B cell (primary cell): ENCODE measurements around the gene RAE1. TPM values are rescaled to one million over a fixed set of nuclear protein-coding genes. Genes with fewer than 3 reads are reported as not detected.
A peak's percentile ranks its signal among the peaks of the same experiment; 100 is the strongest.

ENCODE experiments used
- ATAC-seq: fragments of 200-7000 bp; cut with Tn5 transposase; one replicate; pipeline ENCODE4 v1.10.0; 2021; ENCODE audit warnings: low read depth, mild to moderate bottlenecking, moderate number of reproducible peaks, moderate library complexity
- CTCF ChIA-PET: fragments of 350-600 bp; sonication (Branson Sonifier 250); formaldehyde crosslinking; loops from one replicate; lab custom pipeline; 2021; ENCODE audit warnings: antibody characterized with exemption, inconsistent platforms; lab: Charles Lee
- POLR2A ChIA-PET: fragments of 350-600 bp; sonication (Branson Sonifier 250); formaldehyde crosslinking; loops from one replicate; lab custom pipeline; 2021; ENCODE audit warnings: antibody characterized with exemption; lab: Charles Lee
- DNase-seq: peaks from one replicate; pipeline ENCODE4 v3.0.0; 2013
- H2AFZ ChIP-seq: 2 replicates; pipeline ENCODE4 v1.6.1; 2012; ENCODE audit warnings: mild to moderate bottlenecking, low read depth, low read length; ENCODE audit not compliant: insufficient read depth, poor library complexity, severe bottlenecking
- H3K27ac ChIP-seq, 2 donors: 1 replicate in 1 of 2; 2 replicates in 1 of 2; pipeline ENCODE4 v1.5.1; 2012 to 2013; ENCODE audit warnings: low read length in 2 of 2, mild to moderate bottlenecking in 2 of 2, moderate library complexity in 1 of 2
- H3K27me3 ChIP-seq, 4 experiments: fragments of 200-600 bp in 1 of 4; sonication (generic) in 1 of 4; replicated peaks in 1 of 4; 1 replicate in 2 of 4; 2 replicates in 2 of 4; pipeline versions ENCODE4 v1.6.1 to v1.7.0; 2013 to 2016; ENCODE audit warnings: low read length in 3 of 4, mild to moderate bottlenecking in 2 of 4, mixed read lengths in 1 of 4, moderate library complexity in 1 of 4; ENCODE audit not compliant: insufficient read depth in 4 of 4, control insufficient read depth in 3 of 4; ENCODE audit errors: control extremely low read depth in 1 of 4
- H3K36me3 ChIP-seq, 2 experiments: replicated peaks in 1 of 2; 1 replicate in 1 of 2; 2 replicates in 1 of 2; pipeline versions ENCODE4 v1.6.1 to v1.7.1; 2013; ENCODE audit warnings: low read length in 1 of 2; ENCODE audit not compliant: insufficient read depth in 2 of 2, control insufficient read depth in 1 of 2; ENCODE audit errors: control extremely low read depth in 1 of 2, extremely low read depth in 1 of 2
- H3K4me1 ChIP-seq, 2 donors: fragments of 200-600 bp in 1 of 2; sonication (generic) in 1 of 2; 1 replicate in 1 of 2; 2 replicates in 1 of 2; pipeline versions ENCODE4 v1.5.1 to v1.6.1; 2013 to 2017; ENCODE audit warnings: low read length in 2 of 2; ENCODE audit not compliant: control insufficient read depth in 2 of 2, insufficient read depth in 2 of 2
- H3K4me2 ChIP-seq: replicated peaks from 2 replicates; pipeline ENCODE3; 2012; ENCODE audit warnings: mild to moderate bottlenecking, low read depth, low read length; ENCODE audit not compliant: poor library complexity, severe bottlenecking
- H3K4me3 ChIP-seq, 5 experiments: fragments of 200-600 bp in 1 of 5; sonication (generic) in 1 of 5; 1 replicate in 3 of 5; 2 replicates in 2 of 5; pipeline versions ENCODE4 v1.5.1 to v1.7.0; 2011 to 2016; ENCODE audit warnings: low read length in 4 of 5, mild to moderate bottlenecking in 4 of 5, low read depth in 2 of 5, control low read depth in 1 of 5, moderate library complexity in 1 of 5; ENCODE audit not compliant: insufficient read depth in 1 of 5; ENCODE audit errors: control extremely low read depth in 1 of 5, extremely low read depth in 1 of 5
- H3K79me2 ChIP-seq: fragments of 200-600 bp; sonication (generic); one replicate; pipeline ENCODE4 v1.6.0; 2016; ENCODE audit warnings: low read length; ENCODE audit not compliant: control insufficient read depth, insufficient read depth
- H3K9ac ChIP-seq: fragments of 200-600 bp; sonication (generic); 2 replicates; pipeline ENCODE4 v1.6.1; 2017; ENCODE audit warnings: mild to moderate bottlenecking, low read length, moderate library complexity
- H3K9me3 ChIP-seq, 3 donors: one replicate each; pipeline versions ENCODE4 v1.6.1 to v1.7.1; 2013; ENCODE audit warnings: low read length in 2 of 3; ENCODE audit not compliant: control insufficient read depth in 2 of 3, insufficient read depth in 1 of 3; ENCODE audit errors: control extremely low read depth in 1 of 3
- H4K20me1 ChIP-seq: 2 replicates; pipeline ENCODE4 v1.6.0; 2012; ENCODE audit warnings: mild to moderate bottlenecking, low read length; ENCODE audit not compliant: insufficient read depth, control insufficient read depth, poor library complexity, severe bottlenecking
- H3K27ac Mint-ChIP-seq: one replicate; pipeline ENCODE4 v1.8.0; 2021; ENCODE audit warnings: mixed read lengths
- H3K27me3 Mint-ChIP-seq: one replicate; pipeline ENCODE4 v1.8.0; 2021; ENCODE audit warnings: mixed read lengths
- H3K4me1 Mint-ChIP-seq: one replicate; pipeline ENCODE4 v1.8.0; 2021; ENCODE audit warnings: mixed read lengths
- H3K4me3 Mint-ChIP-seq: one replicate; pipeline ENCODE4 v1.8.0; 2021; ENCODE audit warnings: mixed read lengths
- H3K9me3 Mint-ChIP-seq: one replicate; pipeline ENCODE4 v1.8.0; 2022; ENCODE audit warnings: mixed read lengths; ENCODE audit not compliant: insufficient read depth
- CTCF ChIP-seq: fragments of 200-600 bp; IDR thresholded peaks from one replicate; pipeline ENCODE4 v1.8.0; 2022; ENCODE audit warnings: antibody characterized with exemption, mild to moderate bottlenecking
- EZH2 ChIP-seq: IDR thresholded peaks from 2 replicates; pipeline ENCODE4 v1.6.1; 2012; ENCODE audit warnings: borderline replicate concordance, low read depth, mild to moderate bottlenecking, moderate library complexity, low read length; ENCODE audit not compliant: insufficient read depth, poor library complexity, severe bottlenecking
- WGBS: methylation state at CpG from one replicate; pipeline ENCODE4 v1.1.5; 2013; ENCODE audit warnings: missing lambda C conversion rate; ENCODE audit not compliant: insufficient coverage; 5-methylcytosine and 5-hydroxymethylcytosine counted together
- intact Hi-C: fragments of 100-400 bp; cut with micrococcal nuclease; formaldehyde crosslinking; loops from one replicate; pipeline ENCODE4 v1.10.0; 2022
- polyA plus RNA-seq: library from polyadenylated mRNA; depleted of rRNA; stranded (reverse); fragments of >200 nt; gene quantifications from 2 replicates; pipeline ENCODE4 v1.2.3, GENCODE V29; 2012
- total RNA-seq, 2 donors: library from RNA; stranded (reverse); fragments of 120-200 nt in 1 of 2; gene quantifications; 1 replicate in 1 of 2; 2 replicates in 1 of 2; pipeline versions ENCODE4 v1.2.3 to v1.2.4, GENCODE V29; 2013 to 2022

Gene RAE1
- total and polyA plus RNA-seq, 2 donors (not counting 1 experiment from before 2014, with no cell fraction given): 32.6 to 33.3 TPM

GRCh38 chr20:57393321-57394120 lies 42.5 kb downstream of the RAE1 start:
- H2AFZ ChIP-seq: no peak overlapping the region
- H4K20me1 ChIP-seq: peaks cover 55% of the 10 kb centered on the region
- peak overlapping the region; percentile 96 to 98 for H3K27ac ChIP-seq
- H3K9me3 Mint-ChIP-seq: no peaks in the 10 kb centered on the region
- H3K4me2 ChIP-seq: peak overlapping the region; percentile 98
- intact Hi-C loops: loop anchor here (5.0 to 10.0 kb wide), 2 partner anchors 1499 to 1611 kb away; partner anchors contain the start of gene CTSZ
- peaks cover 74 to 89% of the 10 kb centered on the region in 2 donors for H3K4me1 ChIP-seq
- H3K4me3 Mint-ChIP-seq: peak overlapping the region; percentile 98
- DNase-seq (no peak), ATAC-seq (no peak)
- peaks cover 6 to 54% of the 10 kb centered on the region in 2 experiments for H3K36me3 ChIP-seq
- ChIA-PET POLR2A (interaction anchor here (1.5 to 7.4 kb wide), 5 partner anchors 6 to 99 kb away, joined by 5 to 109 read pairs (median 7); no protein-coding TSS in a partner anchor), CTCF (interaction anchor here (1.0 to 2.2 kb wide), 6 partner anchors 8 to 102 kb away, joined by 3 to 11 read pairs (median 4); no protein-coding TSS in a partner anchor)
- H3K27me3 ChIP-seq: no peaks in the 10 kb centered on the region
- H3K4me3 ChIP-seq: peak overlapping the region; percentile 9 to 99 (median 85)
- peak overlapping the region; percentile 96 for H3K27ac Mint-ChIP-seq
- peaks cover 74% of the 10 kb centered on the region for H3K4me1 Mint-ChIP-seq
- 74% methylated on average over 10 of the region's 14 CpGs for WGBS
- H3K9ac ChIP-seq: peak overlapping the region; percentile 91
- peaks cover 53% of the 10 kb centered on the region for H3K79me2 ChIP-seq
- peaks cover 0 to 6% (median 0%) of the 10 kb centered on the region in 3 donors for H3K9me3 ChIP-seq
- H3K27me3 Mint-ChIP-seq: no peaks in the 10 kb centered on the region
- TF ChIP-seq EZH2 (no peak), CTCF (no peak)
